Fibroblast of lung (primary cell): ENCODE results near the gene SH3YL1. TPM values are rescaled to one million over a fixed set of nuclear protein-coding genes. Genes with fewer than 3 reads are reported as not detected.

Experiments used
- DNase-seq, 2 donors: peaks; one replicate each; pipeline versions ENCODE4 v3.0.0 to v3.0.0-alpha.2; 2010; ENCODE audit warnings: low read depth in 2 of 2
- H2AFZ ChIP-seq: 2 replicates; pipeline ENCODE4 v1.5.1; 2012; ENCODE audit warnings: low read length, control low read depth, inconsistent platforms
- H3K27ac ChIP-seq: 2 replicates; pipeline ENCODE4 v1.5.1; 2011; ENCODE audit warnings: low read length, control low read depth; ENCODE audit not compliant: insufficient read depth
- H3K27me3 ChIP-seq: 2 replicates; pipeline ENCODE4 v1.5.1; 2011; ENCODE audit warnings: mild to moderate bottlenecking, low read length; ENCODE audit not compliant: control insufficient read depth, insufficient read depth
- H3K36me3 ChIP-seq: 2 replicates; pipeline ENCODE4 v1.5.1; 2011; ENCODE audit warnings: low read length; ENCODE audit not compliant: control insufficient read depth, insufficient read depth
- H3K4me1 ChIP-seq: 2 replicates; pipeline ENCODE4 v1.5.1; 2011; ENCODE audit warnings: low read length; ENCODE audit not compliant: control insufficient read depth, insufficient read depth; ENCODE audit errors: extremely low read depth
- H3K4me2 ChIP-seq: 2 replicates; pipeline ENCODE4 v1.5.1; 2011; ENCODE audit warnings: low read length, control low read depth; ENCODE audit not compliant: insufficient read depth; ENCODE audit errors: extremely low read depth
- H3K4me3 ChIP-seq, 4 experiments: fragments of 200-600 bp in 1 of 4; sonication (generic) in 1 of 4; replicated peaks in 1 of 4; 2 replicates each; pipeline ENCODE4 v1.5.1; 2011 to 2016; ENCODE audit warnings: low read length in 4 of 4, low read depth in 3 of 4, mild to moderate bottlenecking in 3 of 4, control low read depth in 2 of 4, inconsistent platforms in 1 of 4, mixed read lengths in 1 of 4; ENCODE audit not compliant: insufficient read depth in 1 of 4; ENCODE audit errors: control extremely low read depth in 1 of 4
- H3K79me2 ChIP-seq: 2 replicates; pipeline ENCODE4 v1.5.1; 2012; ENCODE audit warnings: mild to moderate bottlenecking, low read length, inconsistent platforms; ENCODE audit not compliant: control insufficient read depth, insufficient read depth
- H3K9ac ChIP-seq: 2 replicates; pipeline ENCODE4 v1.5.1; 2011; ENCODE audit warnings: mild to moderate bottlenecking, low read length, control low read depth; ENCODE audit not compliant: insufficient read depth
- H3K9me3 ChIP-seq: 2 replicates; pipeline ENCODE4 v1.5.1; 2012; ENCODE audit warnings: low read depth, low read length; ENCODE audit not compliant: control insufficient read depth, insufficient read depth
- H4K20me1 ChIP-seq: 2 replicates; pipeline ENCODE4 v1.5.1; 2011; ENCODE audit warnings: low read length; ENCODE audit not compliant: control insufficient read depth, insufficient read depth; ENCODE audit errors: extremely low read depth
- EZH2 ChIP-seq: IDR thresholded peaks from 2 replicates; pipeline ENCODE4 v1.5.1; 2012; ENCODE audit warnings: low read length, control low read depth, mild to moderate bottlenecking; ENCODE audit errors: missing control alignments
- polyA plus RNA-seq, 2 donors: library from polyadenylated mRNA; depleted of rRNA in 1 of 2; stranded (reverse) in 1 of 2; unstranded in 1 of 2; fragments of >200 nt; gene quantifications; 2 replicates each; pipeline ENCODE4 v1.2.1, GENCODE V29; 2011 to 2012; ENCODE audit warnings: missing spikeins in 1 of 2
- total RNA-seq: library from RNA; depleted of rRNA; stranded (reverse); fragments of >200 nt; gene quantifications from 2 replicates; pipeline ENCODE4 v1.2.1, GENCODE V29; 2014
- TF ChIP-seq, protein P1 (sequence below), 2 donors: IDR thresholded peaks in 1 of 2; conservative IDR thresholded peaks in 1 of 2; 1 replicate in 1 of 2; 2 replicates in 1 of 2; pipeline ENCODE4 v1.5.1; 2011 to 2012; ENCODE audit warnings: low read length in 2 of 2, control low read depth in 1 of 2, inconsistent platforms in 1 of 2, low read depth in 1 of 2, mild to moderate bottlenecking in 1 of 2

Gene SH3YL1
- total and polyA plus RNA-seq, 2 donors (not counting 1 experiment from before 2014, with no cell fraction given): 36.5 to 37.9 TPM

GRCh38 chr2:258933-259332, 4.9 kb downstream of the SH3YL1 start:
- no peaks in the 10 kb centered on the region for H3K36me3 ChIP-seq
- no peak for DNase-seq
- H3K79me2 ChIP-seq: no peaks in the 10 kb centered on the region
- H3K9ac ChIP-seq: no peak overlapping the region
- no peak overlapping the region for H3K4me2 ChIP-seq
- H3K9me3 ChIP-seq: no peaks in the 10 kb centered on the region
- peaks cover 9% of the 10 kb centered on the region for H3K4me1 ChIP-seq
- no peak overlapping the region for H2AFZ ChIP-seq
- TF ChIP-seq, protein P1, sequence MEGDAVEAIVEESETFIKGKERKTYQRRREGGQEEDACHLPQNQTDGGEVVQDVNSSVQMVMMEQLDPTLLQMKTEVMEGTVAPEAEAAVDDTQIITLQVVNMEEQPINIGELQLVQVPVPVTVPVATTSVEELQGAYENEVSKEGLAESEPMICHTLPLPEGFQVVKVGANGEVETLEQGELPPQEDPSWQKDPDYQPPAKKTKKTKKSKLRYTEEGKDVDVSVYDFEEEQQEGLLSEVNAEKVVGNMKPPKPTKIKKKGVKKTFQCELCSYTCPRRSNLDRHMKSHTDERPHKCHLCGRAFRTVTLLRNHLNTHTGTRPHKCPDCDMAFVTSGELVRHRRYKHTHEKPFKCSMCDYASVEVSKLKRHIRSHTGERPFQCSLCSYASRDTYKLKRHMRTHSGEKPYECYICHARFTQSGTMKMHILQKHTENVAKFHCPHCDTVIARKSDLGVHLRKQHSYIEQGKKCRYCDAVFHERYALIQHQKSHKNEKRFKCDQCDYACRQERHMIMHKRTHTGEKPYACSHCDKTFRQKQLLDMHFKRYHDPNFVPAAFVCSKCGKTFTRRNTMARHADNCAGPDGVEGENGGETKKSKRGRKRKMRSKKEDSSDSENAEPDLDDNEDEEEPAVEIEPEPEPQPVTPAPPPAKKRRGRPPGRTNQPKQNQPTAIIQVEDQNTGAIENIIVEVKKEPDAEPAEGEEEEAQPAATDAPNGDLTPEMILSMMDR (conservative IDR thresholded peaks at IDR 0.05 in 1 of 2, IDR thresholded peaks at IDR 0.05 in 1 of 2; ENCODE audit: low read depth in 1 of 2, low read length in 2 of 2): no peak
- TF ChIP-seq EZH2: no peak
- H3K27ac ChIP-seq: no peak overlapping the region
- H4K20me1 ChIP-seq: no peaks in the 10 kb centered on the region
- no peaks in the 10 kb centered on the region for H3K27me3 ChIP-seq
- H3K4me3 ChIP-seq: no peak overlapping the region

GRCh38 chr2:257842-258241, 6.0 kb downstream of the SH3YL1 start:
- Histone ChIP-seq H4K20me1 (no peaks in the 10 kb centered on the region), H3K36me3 (no peaks in the 10 kb centered on the region), H3K27me3 (no peaks in the 10 kb centered on the region), H2AFZ (no peak overlapping the region), H3K4me3 (no peak overlapping the region), H3K9me3 (no peaks in the 10 kb centered on the region), H3K79me2 (no peaks in the 10 kb centered on the region), H3K4me1 (peaks cover 8% of the 10 kb centered on the region), H3K27ac (no peak overlapping the region), H3K4me2 (no peak overlapping the region), H3K9ac (no peak overlapping the region)
- DNase-seq: no peak
- TF ChIP-seq EZH2: no peak
- TF ChIP-seq, protein P1 (conservative IDR thresholded peaks at IDR 0.05 in 1 of 2, IDR thresholded peaks at IDR 0.05 in 1 of 2; ENCODE audit: low read depth in 1 of 2, low read length in 2 of 2): no peak

DNA sequence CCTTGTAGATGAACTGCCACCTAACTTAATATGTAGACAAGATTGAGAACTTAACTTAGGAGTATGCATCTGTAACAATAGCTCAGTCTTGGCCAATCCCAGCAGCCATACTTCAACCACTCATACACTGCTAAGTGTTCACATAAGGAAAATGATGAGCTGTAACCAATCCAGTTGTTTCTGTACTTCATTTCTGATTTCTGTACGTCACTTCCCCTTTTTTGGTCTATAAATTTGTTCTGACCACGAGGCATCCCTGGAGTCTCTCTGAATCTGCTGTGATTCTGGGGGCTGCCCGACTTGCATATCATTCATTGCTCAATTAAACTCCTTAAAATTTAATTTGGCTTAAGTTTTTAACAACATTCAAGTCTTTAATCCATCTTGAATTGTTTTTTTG, 6.4 kb downstream of the SH3YL1 start:
- no peaks in the 10 kb centered on the region for H3K36me3 ChIP-seq
- no peak overlapping the region for H3K27ac ChIP-seq
- DNase-seq: no peak
- peaks cover 8% of the 10 kb centered on the region for H3K4me1 ChIP-seq
- no peaks in the 10 kb centered on the region for H4K20me1 ChIP-seq
- H3K79me2 ChIP-seq: no peaks in the 10 kb centered on the region
- no peak overlapping the region for H2AFZ ChIP-seq
- no peak overlapping the region for H3K4me3 ChIP-seq
- no peak overlapping the region for H3K9ac ChIP-seq
- no peak for TF ChIP-seq EZH2
- TF ChIP-seq, protein P1 (conservative IDR thresholded peaks at IDR 0.05 in 1 of 2, IDR thresholded peaks at IDR 0.05 in 1 of 2; ENCODE audit: low read depth in 1 of 2, low read length in 2 of 2): no peak
- no peak overlapping the region for H3K4me2 ChIP-seq
- H3K9me3 ChIP-seq: no peaks in the 10 kb centered on the region
- H3K27me3 ChIP-seq: no peaks in the 10 kb centered on the region
